Endothelial cell of umbilical vein (primary cell): ENCODE data around the gene PDX1.

Source experiments
- EZH2 ChIP-seq: IDR thresholded peaks from 2 replicates; pipeline ENCODE4 v1.6.1; 2012; ENCODE audit warnings: borderline replicate concordance, low read depth, mild to moderate bottlenecking, moderate library complexity, low read length, inconsistent platforms; ENCODE audit not compliant: severe bottlenecking
- GATA2 ChIP-seq: IDR thresholded peaks from 2 replicates; pipeline ENCODE4 v1.7.0; 2011; ENCODE audit warnings: low read depth, mild to moderate bottlenecking, moderate library complexity, mixed read lengths, low read length; ENCODE audit not compliant: insufficient read length, insufficient read depth
- MAX ChIP-seq: IDR thresholded peaks from 2 replicates; pipeline ENCODE4 v1.6.1; 2011; ENCODE audit not compliant: insufficient read depth, insufficient read length
- MYC ChIP-seq: IDR thresholded peaks from one replicate; pipeline ENCODE4 v1.6.1; 2011; ENCODE audit warnings: mild to moderate bottlenecking, low read depth, low read length
- POLR2A ChIP-seq: IDR thresholded peaks from 2 replicates; pipeline ENCODE4 v1.6.1; 2012; ENCODE audit warnings: low read depth, mild to moderate bottlenecking, control low read depth, low read length
- POLR2AphosphoS5 ChIP-seq: IDR thresholded peaks from 2 replicates; pipeline ENCODE4 v1.6.1; 2012; ENCODE audit warnings: low read depth, mild to moderate bottlenecking, control low read depth, low read length, moderate library complexity; ENCODE audit not compliant: insufficient read depth
- TF ChIP-seq, protein P1 (sequence below), 2 donors: IDR thresholded peaks; 1 replicate in 1 of 2; 2 replicates in 1 of 2; pipeline ENCODE4 v1.5.1; 2011; ENCODE audit warnings: low read length in 2 of 2, mild to moderate bottlenecking in 2 of 2, moderate library complexity in 2 of 2, control low read depth in 1 of 2, inconsistent platforms in 1 of 2, low read depth in 1 of 2; ENCODE audit not compliant: insufficient read depth in 1 of 2; ENCODE audit errors: extremely low read depth in 1 of 2

- TF ChIP-seq EZH2 (no peak), POLR2AphosphoS5 (no peak), POLR2A (no peak), MAX (no peak), MYC (no peak), GATA2 (no peak)
- TF ChIP-seq, protein P1, sequence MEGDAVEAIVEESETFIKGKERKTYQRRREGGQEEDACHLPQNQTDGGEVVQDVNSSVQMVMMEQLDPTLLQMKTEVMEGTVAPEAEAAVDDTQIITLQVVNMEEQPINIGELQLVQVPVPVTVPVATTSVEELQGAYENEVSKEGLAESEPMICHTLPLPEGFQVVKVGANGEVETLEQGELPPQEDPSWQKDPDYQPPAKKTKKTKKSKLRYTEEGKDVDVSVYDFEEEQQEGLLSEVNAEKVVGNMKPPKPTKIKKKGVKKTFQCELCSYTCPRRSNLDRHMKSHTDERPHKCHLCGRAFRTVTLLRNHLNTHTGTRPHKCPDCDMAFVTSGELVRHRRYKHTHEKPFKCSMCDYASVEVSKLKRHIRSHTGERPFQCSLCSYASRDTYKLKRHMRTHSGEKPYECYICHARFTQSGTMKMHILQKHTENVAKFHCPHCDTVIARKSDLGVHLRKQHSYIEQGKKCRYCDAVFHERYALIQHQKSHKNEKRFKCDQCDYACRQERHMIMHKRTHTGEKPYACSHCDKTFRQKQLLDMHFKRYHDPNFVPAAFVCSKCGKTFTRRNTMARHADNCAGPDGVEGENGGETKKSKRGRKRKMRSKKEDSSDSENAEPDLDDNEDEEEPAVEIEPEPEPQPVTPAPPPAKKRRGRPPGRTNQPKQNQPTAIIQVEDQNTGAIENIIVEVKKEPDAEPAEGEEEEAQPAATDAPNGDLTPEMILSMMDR (IDR thresholded peaks at IDR 0.05; ENCODE audit: extremely low read depth in 1 of 2, insufficient read depth in 1 of 2, low read depth in 1 of 2, low read length in 2 of 2): no peak
These were observed 1.7 kb downstream of the PDX1 start for GRCh38 chr13:27921421-27921960.
